Spleen (tissue), 11 donors: ENCODE data around the gene QKI. TPM values are rescaled to one million over a fixed set of nuclear protein-coding genes. Genes with fewer than 3 reads are reported as not detected.

Source experiments
- DNase-seq: peaks from one replicate; pipeline ENCODE4 v3.0.0-alpha.2; 2020
- H3K27ac ChIP-seq, 8 donors: fragments of 200-600 bp; sonication (generic) in 7 of 8; 1 replicate in 4 of 8; 2 replicates in 4 of 8; pipeline versions ENCODE4 v1.5.0 to v1.8.0; 2016 to 2021; ENCODE audit warnings: inconsistent platforms in 4 of 8, mild to moderate bottlenecking in 4 of 8, moderate library complexity in 1 of 8
- H3K27me3 ChIP-seq, 7 donors: fragments of 200-600 bp; sonication (generic) in 6 of 7; replicated peaks in 1 of 7; 1 replicate in 4 of 7; 2 replicates in 3 of 7; pipeline versions ENCODE4 v1.5.0 to v1.8.0; 2016 to 2021; ENCODE audit warnings: inconsistent platforms in 3 of 7, mild to moderate bottlenecking in 1 of 7
- H3K36me3 ChIP-seq, 6 donors: fragments of 200-600 bp; sonication (generic) in 5 of 6; 1 replicate in 4 of 6; 2 replicates in 2 of 6; pipeline versions ENCODE4 v1.5.0 to v1.8.0; 2016 to 2021; ENCODE audit warnings: inconsistent platforms in 2 of 6
- H3K4me1 ChIP-seq, 6 donors: fragments of 200-600 bp; sonication (generic) in 5 of 6; 1 replicate in 3 of 6; 2 replicates in 3 of 6; pipeline versions ENCODE4 v1.5.0 to v1.8.0; 2016 to 2021; ENCODE audit warnings: inconsistent platforms in 3 of 6
- H3K4me3 ChIP-seq, 8 donors: fragments of 200-600 bp; sonication (generic) in 7 of 8; 1 replicate in 4 of 8; 2 replicates in 4 of 8; pipeline versions ENCODE4 v1.5.0 to v1.8.0; 2016 to 2021; ENCODE audit warnings: inconsistent platforms in 4 of 8, mild to moderate bottlenecking in 4 of 8, moderate library complexity in 2 of 8
- H3K9me3 ChIP-seq, 8 donors: fragments of 200-600 bp; sonication (generic) in 7 of 8; 1 replicate in 4 of 8; 2 replicates in 4 of 8; pipeline versions ENCODE4 v1.5.0 to v1.8.0; 2016 to 2021; ENCODE audit warnings: inconsistent platforms in 4 of 8
- POLR2A ChIP-seq, 3 donors: fragments of 450-650 bp; IDR thresholded peaks; one replicate each; pipeline ENCODE4 v1.5.1; 2017; ENCODE audit warnings: antibody characterized with exemption in 3 of 3, mild to moderate bottlenecking in 1 of 3
- POLR2AphosphoS5 ChIP-seq, 3 donors: sonication (generic); formaldehyde crosslinking; IDR thresholded peaks; one replicate each; pipeline ENCODE4 v1.5.1; 2017; ENCODE audit warnings: antibody characterized with exemption in 3 of 3
- WGBS, 5 donors: extraction: QIAGEN DNeasy Blood & Tissue Kit in 3 of 5; methylation state at CpG; one replicate each; pipeline versions ENCODE4 v1.1.5 to v1.1.7; 2013 to 2018; 5-methylcytosine and 5-hydroxymethylcytosine counted together
- intact Hi-C: fragments of 100-400 bp; cut with DNase I; formaldehyde crosslinking; loops from one replicate; pipeline ENCODE4 v1.15.0; 2023; ENCODE audit warnings: low total_unique reads
- polyA plus RNA-seq, 3 donors: library from polyadenylated mRNA; stranded (reverse); fragments of 200-250 nt; gene quantifications; one replicate each; pipeline ENCODE4 v1.2.1, GENCODE V29; 2013
- total RNA-seq, 7 donors: library from RNA; depleted of rRNA in 3 of 7; stranded (reverse); fragments of >200 nt in 3 of 7; fragmentation: NEBNext Ultra II Directional in 4 of 7; extraction: Animal tissue kit (Norgen Biotek cat#: 25700) in 4 of 7; gene quantifications; one replicate each; pipeline versions ENCODE4 v1.1.0 to v1.2.1, GENCODE V29; 2016 to 2021
- TF ChIP-seq, protein P1 (sequence below), 11 experiments: fragments of 200-600 bp in 7 of 11; fragments of 450-650 bp in 4 of 11; sonication (generic) in 4 of 11; IDR thresholded peaks in 8 of 11; conservative IDR thresholded peaks in 3 of 11; 1 replicate in 7 of 11; 2 replicates in 4 of 11; pipeline versions ENCODE4 v1.4.0 to v1.8.0; 2016 to 2021; ENCODE audit warnings: antibody characterized with exemption in 11 of 11, inconsistent platforms in 4 of 11, mild to moderate bottlenecking in 1 of 11
- donor health status: healthy with polysubstance abuse.
- donor health status: DM: no; HTN: no; CAD: no; lungs with moderate emphysema.
- donor health status: DM: no; HTN: no; CAD: no.
- donor health status: Bipolar disorder and iron deficiency.
- donor health status: healthy.
- donor health status: DM: no; HTN: no; CAD: no.
- donor health status: DM: yes; HTN: yes; CAD: no.

QKI gene
- total and polyA plus RNA-seq, 10 donors = 11.3 to 217 (median 180) TPM

DNA sequence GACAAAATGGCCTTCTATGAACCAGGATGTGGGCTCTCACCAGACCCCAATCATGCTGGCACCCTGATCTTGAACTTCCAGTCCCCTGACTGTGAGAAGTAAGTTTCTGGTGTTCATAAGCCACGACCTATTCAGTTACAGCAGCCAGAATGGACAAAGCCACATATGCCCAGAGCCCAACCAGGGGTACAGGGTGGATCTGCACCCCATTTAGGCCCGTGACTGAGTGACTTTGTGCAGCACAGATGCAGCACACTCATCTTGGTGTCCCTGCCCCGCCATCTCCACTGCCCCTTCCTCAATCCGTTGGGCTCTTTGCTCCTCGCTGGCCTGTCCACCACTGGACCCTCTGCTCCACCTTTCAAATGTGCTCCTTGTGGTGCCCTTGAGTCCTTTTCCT is 205.6 kb downstream of the QKI start:
- no peaks in the 10 kb centered on the region for H3K36me3 ChIP-seq
- no peak for DNase-seq
- no peaks in the 10 kb centered on the region for H3K4me1 ChIP-seq
- H3K4me3 ChIP-seq = no peak overlapping the region
- 73 to 89% (median 80%) methylated on average over 4 to 5 of the region's 5 CpGs for WGBS, 5 donors
- TF ChIP-seq, protein P1, sequence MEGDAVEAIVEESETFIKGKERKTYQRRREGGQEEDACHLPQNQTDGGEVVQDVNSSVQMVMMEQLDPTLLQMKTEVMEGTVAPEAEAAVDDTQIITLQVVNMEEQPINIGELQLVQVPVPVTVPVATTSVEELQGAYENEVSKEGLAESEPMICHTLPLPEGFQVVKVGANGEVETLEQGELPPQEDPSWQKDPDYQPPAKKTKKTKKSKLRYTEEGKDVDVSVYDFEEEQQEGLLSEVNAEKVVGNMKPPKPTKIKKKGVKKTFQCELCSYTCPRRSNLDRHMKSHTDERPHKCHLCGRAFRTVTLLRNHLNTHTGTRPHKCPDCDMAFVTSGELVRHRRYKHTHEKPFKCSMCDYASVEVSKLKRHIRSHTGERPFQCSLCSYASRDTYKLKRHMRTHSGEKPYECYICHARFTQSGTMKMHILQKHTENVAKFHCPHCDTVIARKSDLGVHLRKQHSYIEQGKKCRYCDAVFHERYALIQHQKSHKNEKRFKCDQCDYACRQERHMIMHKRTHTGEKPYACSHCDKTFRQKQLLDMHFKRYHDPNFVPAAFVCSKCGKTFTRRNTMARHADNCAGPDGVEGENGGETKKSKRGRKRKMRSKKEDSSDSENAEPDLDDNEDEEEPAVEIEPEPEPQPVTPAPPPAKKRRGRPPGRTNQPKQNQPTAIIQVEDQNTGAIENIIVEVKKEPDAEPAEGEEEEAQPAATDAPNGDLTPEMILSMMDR (IDR thresholded peaks at IDR 0.05 in 8 of 11, conservative IDR thresholded peaks at IDR 0.05 in 3 of 11) = no peak
- TF ChIP-seq POLR2AphosphoS5 (IDR thresholded peaks at IDR 0.05) = no peak
- no peak for TF ChIP-seq POLR2A (IDR thresholded peaks at IDR 0.05)
- no peaks in the 10 kb centered on the region for H3K27me3 ChIP-seq
- H3K9me3 ChIP-seq = no peaks in the 10 kb centered on the region
- intact Hi-C loops = no loop called here
- no peak overlapping the region for H3K27ac ChIP-seq

DNA sequence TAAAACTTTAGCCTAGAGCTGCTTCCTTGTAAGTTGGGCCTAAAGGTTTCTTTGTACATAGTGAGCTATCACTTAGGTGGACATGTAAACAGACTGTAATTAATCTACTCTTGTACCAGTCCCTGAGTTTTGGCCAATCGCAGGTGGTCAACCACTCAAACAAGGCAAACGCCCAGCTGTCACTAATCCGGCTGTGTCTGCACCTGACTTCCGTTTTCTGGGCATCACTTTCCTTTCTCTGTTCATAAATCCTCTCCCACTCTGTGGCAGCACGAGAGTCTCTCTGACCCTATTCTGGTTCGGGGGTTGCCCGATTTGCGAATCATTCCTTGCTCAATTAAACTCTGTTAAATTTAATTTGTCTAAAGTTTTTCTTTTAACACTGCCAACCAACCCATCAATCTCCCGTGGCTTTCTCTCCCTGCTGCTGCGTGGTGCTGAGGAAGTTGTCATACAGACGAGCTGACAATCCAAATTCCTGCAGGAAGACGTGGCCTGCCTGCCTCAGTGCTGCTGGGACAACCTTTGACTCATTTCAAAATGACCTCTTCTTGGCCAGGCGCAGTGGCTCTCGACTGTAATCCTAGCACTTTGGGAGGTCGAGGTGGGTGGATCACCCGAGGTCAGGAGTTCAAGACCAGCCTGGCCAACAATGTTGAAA is 206.3 kb downstream of the QKI start:
- Histone ChIP-seq H3K27ac (no peak overlapping the region), H3K9me3 (no peaks in the 10 kb centered on the region), H3K36me3 (no peaks in the 10 kb centered on the region), H3K4me3 (no peak overlapping the region), H3K4me1 (no peaks in the 10 kb centered on the region), H3K27me3 (no peaks in the 10 kb centered on the region)
- intact Hi-C loops = no loop called here
- TF ChIP-seq POLR2AphosphoS5 (IDR thresholded peaks at IDR 0.05) = no peak
- TF ChIP-seq, protein P1 (IDR thresholded peaks at IDR 0.05 in 8 of 11, conservative IDR thresholded peaks at IDR 0.05 in 3 of 11) = no peak
- no peak for TF ChIP-seq POLR2A (IDR thresholded peaks at IDR 0.05)
- WGBS, 5 donors = 65 to 71% (median 68%) methylated on average over 16 of the region's 16 CpGs
- no peak for DNase-seq

DNA sequence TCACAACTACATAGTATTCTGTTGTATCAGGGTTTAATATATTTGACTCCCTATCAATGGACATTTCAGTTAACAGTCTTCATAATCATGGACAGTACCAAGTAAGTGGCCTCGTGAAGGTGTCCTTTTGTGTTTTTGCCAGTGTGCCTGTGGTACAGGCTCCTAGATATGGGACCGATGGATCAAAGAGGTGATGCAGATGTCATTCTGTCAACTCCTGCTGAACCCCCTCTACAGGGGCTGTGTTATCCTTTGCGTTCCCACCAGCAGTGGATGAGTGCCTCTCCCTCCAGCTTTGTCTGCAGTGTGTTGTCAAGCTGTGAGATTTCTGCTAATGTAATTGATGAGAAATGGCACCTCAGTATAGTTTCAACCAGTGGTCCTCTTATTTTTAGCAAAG is 210.7 kb downstream of the QKI start:
- Histone ChIP-seq H3K27ac (no peak overlapping the region), H3K36me3 (no peaks in the 10 kb centered on the region), H3K9me3 (peaks cover 0 to 13% (median 2%) of the 10 kb centered on the region in 8 donors), H3K4me1 (no peaks in the 10 kb centered on the region), H3K27me3 (peaks cover 0 to 4% (median under 1%) of the 10 kb centered on the region in 7 donors), H3K4me3 (no peak overlapping the region)
- DNase-seq = no peak
- TF ChIP-seq POLR2AphosphoS5 (IDR thresholded peaks at IDR 0.05) (no peak), POLR2A (IDR thresholded peaks at IDR 0.05) (no peak)
- TF ChIP-seq, protein P1 (IDR thresholded peaks at IDR 0.05 in 8 of 11, conservative IDR thresholded peaks at IDR 0.05 in 3 of 11) = no peak
- intact Hi-C loops = no loop called here
- WGBS, 5 donors = 85 to 97% (median 94%) methylated on average over 3 of the region's 3 CpGs

DNA sequence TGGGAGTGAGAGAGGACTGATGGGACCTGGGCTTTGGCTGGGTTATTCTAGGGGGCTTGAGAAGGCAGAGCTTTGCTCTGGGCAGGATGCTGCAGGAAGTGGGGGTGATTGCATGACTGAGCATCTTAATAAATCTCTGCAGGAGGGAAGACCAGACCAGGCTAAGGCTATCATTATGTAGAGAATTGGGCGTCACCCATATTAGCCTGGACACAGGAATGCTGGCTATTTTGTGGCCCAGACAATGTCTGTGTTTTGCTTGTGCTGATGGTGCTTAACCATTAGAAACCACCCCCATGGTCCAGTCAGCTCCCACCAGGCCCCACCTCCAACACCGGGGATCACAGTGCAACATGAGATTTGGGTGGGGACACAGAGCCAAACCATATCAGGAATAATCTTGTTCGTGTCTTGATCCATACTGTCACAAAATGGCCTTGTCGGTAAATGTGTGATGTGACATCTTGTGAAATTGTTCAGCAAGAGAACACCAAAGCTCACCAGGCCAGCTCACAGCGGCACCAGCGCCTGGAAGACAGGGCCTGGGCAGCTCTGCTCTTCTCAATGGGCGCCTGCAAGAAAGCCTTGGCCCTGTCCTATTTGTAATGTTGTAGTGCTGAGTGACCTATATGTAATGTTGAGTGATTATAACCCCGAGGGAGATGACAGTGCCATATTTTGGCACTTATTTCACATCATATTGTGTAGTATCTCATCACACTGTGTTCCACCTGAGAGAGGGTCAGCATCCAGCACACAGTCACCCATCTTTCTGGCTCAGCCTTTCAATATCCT is 211.8 kb downstream of the QKI start:
- Histone ChIP-seq H3K4me3 (no peak overlapping the region), H3K9me3 (peaks cover 0 to 21% (median 2%) of the 10 kb centered on the region in 8 donors), H3K36me3 (no peaks in the 10 kb centered on the region), H3K4me1 (no peaks in the 10 kb centered on the region), H3K27ac (no peak overlapping the region), H3K27me3 (peaks cover 0 to 14% (median 10%) of the 10 kb centered on the region in 7 donors)
- no peak for DNase-seq
- intact Hi-C loops = no loop called here
- 88 to 94% (median 90%) methylated on average over 8 of the region's 8 CpGs for WGBS, 5 donors
- TF ChIP-seq POLR2AphosphoS5 (IDR thresholded peaks at IDR 0.05) (no peak), POLR2A (IDR thresholded peaks at IDR 0.05) (no peak)
- TF ChIP-seq, protein P1 (IDR thresholded peaks at IDR 0.05 in 8 of 11, conservative IDR thresholded peaks at IDR 0.05 in 3 of 11) = no peak
